IPS-18a (cell line): ENCODE measurements around the gene ORAI2.
"Not testable (repeated sequence)": the region's sequence is repeated elsewhere in the genome, so short reads cannot be mapped to it uniquely, and the experiment has no call there.

Experiments
- H3K27ac ChIP-seq: one replicate; pipeline ENCODE4 v1.5.1; 2013; ENCODE audit warnings: low read length
- H3K27me3 ChIP-seq: one replicate; pipeline ENCODE4 v1.6.1; 2013; ENCODE audit warnings: mild to moderate bottlenecking, low read length; ENCODE audit not compliant: control insufficient read depth, insufficient read depth
- H3K36me3 ChIP-seq: one replicate; pipeline ENCODE4 v1.6.1; 2013; ENCODE audit warnings: low read depth, low read length; ENCODE audit not compliant: control insufficient read depth
- H3K4me1 ChIP-seq: one replicate; pipeline ENCODE4 v1.6.1; 2013; ENCODE audit warnings: low read depth, low read length; ENCODE audit not compliant: control insufficient read depth
- H3K4me3 ChIP-seq: one replicate; pipeline ENCODE4 v1.5.1; 2013; ENCODE audit warnings: low read length
- H3K9ac ChIP-seq: one replicate; pipeline ENCODE4 v1.6.1; 2013; ENCODE audit warnings: mild to moderate bottlenecking, low read length, moderate library complexity
- H3K9me3 ChIP-seq: one replicate; pipeline ENCODE4 v1.6.1; 2013; ENCODE audit warnings: low read depth, low read length; ENCODE audit not compliant: control insufficient read depth

Gene ORAI2

GRCh38 chr7:102474116-102474515 is 40.7 kb downstream of the ORAI2 start:
- H3K9me3 ChIP-seq, H3K27ac ChIP-seq, H3K27me3 ChIP-seq, H3K9ac ChIP-seq, H3K4me3 ChIP-seq, H3K4me1 ChIP-seq: not testable (repeated sequence)
- H3K36me3 ChIP-seq: peaks cover 14% of the 10 kb centered on the region

GRCh38 chr7:102474736-102475435 is 41.5 kb downstream of the ORAI2 start:
- H3K9me3 ChIP-seq, H3K4me3 ChIP-seq, H3K9ac ChIP-seq, H3K4me1 ChIP-seq, H3K27me3 ChIP-seq, H3K27ac ChIP-seq: not testable (repeated sequence)
- peaks cover 14% of the 10 kb centered on the region for H3K36me3 ChIP-seq

- not testable (repeated sequence) for H3K9ac ChIP-seq, H3K4me1 ChIP-seq, H3K4me3 ChIP-seq, H3K27me3 ChIP-seq, H3K9me3 ChIP-seq, H3K27ac ChIP-seq, H3K36me3 ChIP-seq
Observed at GRCh38 chr7:102478314-102479208, 45.2 kb downstream of the ORAI2 start, which contains the start of gene POLR2J. Gene POLR2J, minus strand, starts transcription at chr7:102478922. Its CDS starts 62 bp downstream, at chr7:102478860.

GRCh38 chr7:102479209-102479584 is 45.8 kb downstream of the ORAI2 start:
- not testable (repeated sequence) for H3K27ac ChIP-seq, H3K4me1 ChIP-seq, H3K4me3 ChIP-seq, H3K9ac ChIP-seq, H3K36me3 ChIP-seq, H3K9me3 ChIP-seq, H3K27me3 ChIP-seq

GRCh38 chr7:102479982-102480637 is 46.7 kb downstream of the ORAI2 start:
- H3K27me3 ChIP-seq, H3K4me1 ChIP-seq, H3K9me3 ChIP-seq, H3K4me3 ChIP-seq, H3K36me3 ChIP-seq, H3K27ac ChIP-seq, H3K9ac ChIP-seq: not testable (repeated sequence)

- H3K27ac ChIP-seq, H3K9ac ChIP-seq, H3K27me3 ChIP-seq, H3K36me3 ChIP-seq, H3K4me3 ChIP-seq, H3K9me3 ChIP-seq, H3K4me1 ChIP-seq: not testable (repeated sequence)
Observed at GRCh38 chr7:102481962-102482361, 48.6 kb downstream of the ORAI2 start.

- H3K4me1 ChIP-seq, H3K9ac ChIP-seq, H3K4me3 ChIP-seq, H3K36me3 ChIP-seq, H3K27ac ChIP-seq, H3K27me3 ChIP-seq, H3K9me3 ChIP-seq: not testable (repeated sequence)
Observed at GRCh38 chr7:102484317-102484716, 50.9 kb downstream of the ORAI2 start.

- not testable (repeated sequence) for H3K36me3 ChIP-seq, H3K27me3 ChIP-seq, H3K4me3 ChIP-seq, H3K9me3 ChIP-seq, H3K4me1 ChIP-seq, H3K27ac ChIP-seq, H3K9ac ChIP-seq
Observed at GRCh38 chr7:102490529-102491075, 57.2 kb downstream of the ORAI2 start.

GRCh38 chr7:102493220-102493935 is 60.0 kb downstream of the ORAI2 start:
- not testable (repeated sequence) for H3K27ac ChIP-seq, H3K9ac ChIP-seq, H3K36me3 ChIP-seq, H3K4me3 ChIP-seq, H3K9me3 ChIP-seq, H3K4me1 ChIP-seq, H3K27me3 ChIP-seq

GRCh38 chr7:102494026-102494425 is 60.7 kb downstream of the ORAI2 start:
- not testable (repeated sequence) for H3K27ac ChIP-seq, H3K9ac ChIP-seq, H3K9me3 ChIP-seq

GRCh38 chr7:102494473-102495149 is 61.2 kb downstream of the ORAI2 start:
- H3K4me1 ChIP-seq: not testable (repeated sequence)

More at GRCh38 chr7:102494026-102494425, 60.7 kb downstream of the ORAI2 start:
- H3K36me3 ChIP-seq, H3K4me3 ChIP-seq, H3K27me3 ChIP-seq, H3K4me1 ChIP-seq: not testable (repeated sequence)

More at GRCh38 chr7:102494473-102495149, 61.2 kb downstream of the ORAI2 start:
- H3K36me3 ChIP-seq, H3K9ac ChIP-seq, H3K4me3 ChIP-seq, H3K27me3 ChIP-seq, H3K27ac ChIP-seq, H3K9me3 ChIP-seq: not testable (repeated sequence)
